ENCODE data around the gene LNX1. TPM values are rescaled to one million over a fixed set of nuclear protein-coding genes. Genes with fewer than 3 reads are reported as not detected.

Gene LNX1
- total and polyA plus RNA-seq, 10 of the 15 experiments (the other 5 are each of a cell fraction or from before 2014, with no cell fraction given): 0.72 to 1.4 (median 1.0) TPM

DNA sequence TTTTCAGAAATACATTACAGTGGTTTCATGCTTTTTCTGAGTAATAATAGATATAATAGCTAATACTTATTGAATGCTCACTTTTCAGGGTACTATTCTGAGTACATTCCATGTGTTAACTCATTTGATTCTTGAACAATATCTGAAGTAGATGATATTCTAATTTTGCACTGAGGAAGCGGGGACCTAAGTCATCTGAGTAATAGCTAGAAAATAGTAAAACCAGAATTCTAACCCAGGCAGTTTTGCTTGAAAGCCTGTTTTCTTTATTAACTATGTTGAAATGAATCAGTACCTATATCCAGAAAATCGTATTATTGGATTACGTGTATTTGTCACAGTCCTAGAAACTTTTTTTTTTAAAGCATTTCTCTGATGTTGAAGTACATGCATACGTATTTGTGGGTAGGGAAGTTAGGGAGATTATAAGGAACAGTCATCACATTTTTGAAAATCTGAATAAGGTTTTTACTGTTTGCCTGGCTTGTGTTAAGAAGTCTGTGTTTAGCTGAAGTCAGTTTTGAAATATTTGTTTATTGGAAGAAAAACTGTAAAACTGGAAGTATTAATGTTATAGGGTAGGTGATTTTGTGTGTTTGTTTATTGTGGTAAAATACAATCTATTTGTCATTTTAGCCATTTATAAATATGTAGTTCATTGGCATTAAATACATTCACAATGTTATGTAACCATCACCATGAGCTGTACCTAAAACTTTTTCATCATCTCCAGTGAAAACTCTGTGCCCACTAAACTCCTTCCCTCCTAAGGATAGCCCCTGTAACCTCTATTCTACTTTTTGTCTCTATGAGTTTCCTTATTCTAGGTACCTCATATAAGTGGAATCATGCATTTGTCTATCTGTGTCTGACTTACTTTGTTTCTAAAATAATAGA is 158.5 kb downstream of the LNX1 start (continued):
- TF ChIP-seq, protein P1, sequence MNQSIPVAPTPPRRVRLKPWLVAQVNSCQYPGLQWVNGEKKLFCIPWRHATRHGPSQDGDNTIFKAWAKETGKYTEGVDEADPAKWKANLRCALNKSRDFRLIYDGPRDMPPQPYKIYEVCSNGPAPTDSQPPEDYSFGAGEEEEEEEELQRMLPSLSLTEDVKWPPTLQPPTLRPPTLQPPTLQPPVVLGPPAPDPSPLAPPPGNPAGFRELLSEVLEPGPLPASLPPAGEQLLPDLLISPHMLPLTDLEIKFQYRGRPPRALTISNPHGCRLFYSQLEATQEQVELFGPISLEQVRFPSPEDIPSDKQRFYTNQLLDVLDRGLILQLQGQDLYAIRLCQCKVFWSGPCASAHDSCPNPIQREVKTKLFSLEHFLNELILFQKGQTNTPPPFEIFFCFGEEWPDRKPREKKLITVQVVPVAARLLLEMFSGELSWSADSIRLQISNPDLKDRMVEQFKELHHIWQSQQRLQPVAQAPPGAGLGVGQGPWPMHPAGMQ (IDR thresholded peaks at IDR 0.05; ENCODE audit: borderline replicate concordance): no peak
- no peak for TF ChIP-seq ZNF384 (IDR thresholded peaks at IDR 0.05; ENCODE audit: borderline replicate concordance, low read depth, low read length)
- no peak for TF ChIP-seq MAX (IDR thresholded peaks at IDR 0.05; ENCODE audit: low read depth, low read length)
- no peak for TF ChIP-seq RCOR1 (conservative IDR thresholded peaks at IDR 0.05; ENCODE audit: low read depth, low read length)
- no peak for TF ChIP-seq SKIL (IDR thresholded peaks at IDR 0.05; ENCODE audit: low read depth, poor library complexity, severe bottlenecking)
- TF ChIP-seq SRF (IDR thresholded peaks at IDR 0.05; ENCODE audit: low read depth in 2 of 2, low read length in 2 of 2): no peak
- no peak for TF ChIP-seq PAX8 (IDR thresholded peaks at IDR 0.05)
- TF ChIP-seq HCFC1 (IDR thresholded peaks at IDR 0.05; ENCODE audit: low read length): no peak
- peak; percentile 78; the same call in 1 of the 2 replicates for TF ChIP-seq MEF2A (IDR thresholded peaks at IDR 0.05; ENCODE audit: insufficient read depth, low read depth, low read length)
- TF ChIP-seq ZNF24 (IDR thresholded peaks at IDR 0.05): 0 out of 2 replicates have a peak, but pooled peaks have one; percentile 12
- no peak for TF ChIP-seq SMAD5 (IDR thresholded peaks at IDR 0.05; ENCODE audit: low read depth)
- TF ChIP-seq, protein P2, sequence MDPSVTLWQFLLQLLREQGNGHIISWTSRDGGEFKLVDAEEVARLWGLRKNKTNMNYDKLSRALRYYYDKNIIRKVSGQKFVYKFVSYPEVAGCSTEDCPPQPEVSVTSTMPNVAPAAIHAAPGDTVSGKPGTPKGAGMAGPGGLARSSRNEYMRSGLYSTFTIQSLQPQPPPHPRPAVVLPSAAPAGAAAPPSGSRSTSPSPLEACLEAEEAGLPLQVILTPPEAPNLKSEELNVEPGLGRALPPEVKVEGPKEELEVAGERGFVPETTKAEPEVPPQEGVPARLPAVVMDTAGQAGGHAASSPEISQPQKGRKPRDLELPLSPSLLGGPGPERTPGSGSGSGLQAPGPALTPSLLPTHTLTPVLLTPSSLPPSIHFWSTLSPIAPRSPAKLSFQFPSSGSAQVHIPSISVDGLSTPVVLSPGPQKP (IDR thresholded peaks at IDR 0.05; ENCODE audit: low read depth, low read length): no peak
- TF ChIP-seq, protein P3, sequence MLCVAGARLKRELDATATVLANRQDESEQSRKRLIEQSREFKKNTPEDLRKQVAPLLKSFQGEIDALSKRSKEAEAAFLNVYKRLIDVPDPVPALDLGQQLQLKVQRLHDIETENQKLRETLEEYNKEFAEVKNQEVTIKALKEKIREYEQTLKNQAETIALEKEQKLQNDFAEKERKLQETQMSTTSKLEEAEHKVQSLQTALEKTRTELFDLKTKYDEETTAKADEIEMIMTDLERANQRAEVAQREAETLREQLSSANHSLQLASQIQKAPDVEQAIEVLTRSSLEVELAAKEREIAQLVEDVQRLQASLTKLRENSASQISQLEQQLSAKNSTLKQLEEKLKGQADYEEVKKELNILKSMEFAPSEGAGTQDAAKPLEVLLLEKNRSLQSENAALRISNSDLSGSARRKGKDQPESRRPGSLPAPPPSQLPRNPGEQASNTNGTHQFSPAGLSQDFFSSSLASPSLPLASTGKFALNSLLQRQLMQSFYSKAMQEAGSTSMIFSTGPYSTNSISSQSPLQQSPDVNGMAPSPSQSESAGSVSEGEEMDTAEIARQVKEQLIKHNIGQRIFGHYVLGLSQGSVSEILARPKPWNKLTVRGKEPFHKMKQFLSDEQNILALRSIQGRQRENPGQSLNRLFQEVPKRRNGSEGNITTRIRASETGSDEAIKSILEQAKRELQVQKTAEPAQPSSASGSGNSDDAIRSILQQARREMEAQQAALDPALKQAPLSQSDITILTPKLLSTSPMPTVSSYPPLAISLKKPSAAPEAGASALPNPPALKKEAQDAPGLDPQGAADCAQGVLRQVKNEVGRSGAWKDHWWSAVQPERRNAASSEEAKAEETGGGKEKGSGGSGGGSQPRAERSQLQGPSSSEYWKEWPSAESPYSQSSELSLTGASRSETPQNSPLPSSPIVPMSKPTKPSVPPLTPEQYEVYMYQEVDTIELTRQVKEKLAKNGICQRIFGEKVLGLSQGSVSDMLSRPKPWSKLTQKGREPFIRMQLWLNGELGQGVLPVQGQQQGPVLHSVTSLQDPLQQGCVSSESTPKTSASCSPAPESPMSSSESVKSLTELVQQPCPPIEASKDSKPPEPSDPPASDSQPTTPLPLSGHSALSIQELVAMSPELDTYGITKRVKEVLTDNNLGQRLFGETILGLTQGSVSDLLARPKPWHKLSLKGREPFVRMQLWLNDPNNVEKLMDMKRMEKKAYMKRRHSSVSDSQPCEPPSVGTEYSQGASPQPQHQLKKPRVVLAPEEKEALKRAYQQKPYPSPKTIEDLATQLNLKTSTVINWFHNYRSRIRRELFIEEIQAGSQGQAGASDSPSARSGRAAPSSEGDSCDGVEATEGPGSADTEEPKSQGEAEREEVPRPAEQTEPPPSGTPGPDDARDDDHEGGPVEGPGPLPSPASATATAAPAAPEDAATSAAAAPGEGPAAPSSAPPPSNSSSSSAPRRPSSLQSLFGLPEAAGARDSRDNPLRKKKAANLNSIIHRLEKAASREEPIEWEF (IDR thresholded peaks at IDR 0.05; ENCODE audit: insufficient replicate concordance, low read depth, low read length): no peak
- TF ChIP-seq NFIC (IDR thresholded peaks at IDR 0.05; ENCODE audit: low read depth, low read length): peak; percentile 92
- peak; percentile 49; the same call in 1 of the 2 replicates for TF ChIP-seq BCL11A (IDR thresholded peaks at IDR 0.05; ENCODE audit: low read depth, low read length)
- no peak for TF ChIP-seq MXI1 (IDR thresholded peaks at IDR 0.05; ENCODE audit: low read depth, low read length)
- no peak for TF ChIP-seq ZNF622 (IDR thresholded peaks at IDR 0.05)

Measured in GM12878 (cell line).